Body of pancreas (tissue), 4 donors: ENCODE measurements around the gene AHR. TPM values are rescaled to one million over a fixed set of nuclear protein-coding genes. Genes with fewer than 3 reads are reported as not detected.
"Not testable (repeated sequence)": the region's sequence is repeated elsewhere in the genome, so short reads cannot be mapped to it uniquely, and the experiment has no call there.

Experiments used
- ATAC-seq: fragments of 150-250 bp; one replicate; pipeline ENCODE4 v1.9.1; 2016
- DNase-seq, 4 donors: peaks; one replicate each; pipeline ENCODE4 v3.0.0-alpha.2; 2019
- H3K27ac ChIP-seq, 4 donors: fragments of 200-600 bp; sonication (generic); 1 replicate in 3 of 4; 2 replicates in 1 of 4; pipeline versions ENCODE4 v1.5.1 to v1.6.1; 2016 to 2019; ENCODE audit warnings: mild to moderate bottlenecking in 1 of 4, mixed read lengths in 1 of 4, moderate library complexity in 1 of 4
- H3K27me3 ChIP-seq, 2 donors: fragments of 200-600 bp; sonication (generic); one replicate each; pipeline ENCODE4 v1.6.0; 2016; ENCODE audit warnings: mild to moderate bottlenecking in 1 of 2
- H3K36me3 ChIP-seq, 2 donors: fragments of 200-600 bp; sonication (generic); replicated peaks in 1 of 2; 2 replicates each; pipeline ENCODE4 v1.5.1; 2016; ENCODE audit warnings: low read depth in 2 of 2; ENCODE audit not compliant: insufficient read depth in 1 of 2
- H3K4me1 ChIP-seq: fragments of 200-600 bp; sonication (generic); one replicate; pipeline ENCODE4 v1.6.0; 2016
- H3K4me3 ChIP-seq, 2 donors: fragments of 200-600 bp; sonication (generic); 1 replicate in 1 of 2; 2 replicates in 1 of 2; pipeline ENCODE4 v1.5.1; 2016 to 2019
- H3K9me3 ChIP-seq, 3 donors: fragments of 200-600 bp; sonication (generic); 1 replicate in 2 of 3; 2 replicates in 1 of 3; pipeline ENCODE4 v1.5.1; 2016
- CTCF ChIP-seq, 7 experiments: fragments of 450-650 bp in 4 of 7; fragments of 200-600 bp in 3 of 7; sonication (generic) in 3 of 7; IDR thresholded peaks; one replicate each; pipeline ENCODE4 v1.5.1; 2016 to 2019; ENCODE audit warnings: antibody characterized with exemption in 7 of 7
- POLR2A ChIP-seq, 3 donors: fragments of 450-650 bp; IDR thresholded peaks; one replicate each; pipeline ENCODE4 v1.6.1; 2016; ENCODE audit warnings: antibody characterized with exemption in 3 of 3, mild to moderate bottlenecking in 2 of 3
- WGBS, 2 donors: methylation state at CpG; one replicate each; pipeline ENCODE4 v1.1.5; 2017; 5-methylcytosine and 5-hydroxymethylcytosine counted together
- intact Hi-C: fragments of 100-400 bp; cut with DNase I; formaldehyde crosslinking; loops from one replicate; pipeline ENCODE4 v1.15.1; 2023
- small RNA-seq: library from RNA; depleted of rRNA; stranded (forward); fragments of <200 nt; gene quantifications from one replicate; pipeline ENCODE3, GENCODE V24; 2016
- total RNA-seq, 2 donors: library from RNA; depleted of rRNA; stranded (reverse); fragments of >200 nt; gene quantifications; one replicate each; pipeline ENCODE4 v1.1.0, GENCODE V29; 2016

The AHR gene
- total RNA-seq, 2 donors from 2014 or later: 29.7 to 42.0 TPM

DNA sequence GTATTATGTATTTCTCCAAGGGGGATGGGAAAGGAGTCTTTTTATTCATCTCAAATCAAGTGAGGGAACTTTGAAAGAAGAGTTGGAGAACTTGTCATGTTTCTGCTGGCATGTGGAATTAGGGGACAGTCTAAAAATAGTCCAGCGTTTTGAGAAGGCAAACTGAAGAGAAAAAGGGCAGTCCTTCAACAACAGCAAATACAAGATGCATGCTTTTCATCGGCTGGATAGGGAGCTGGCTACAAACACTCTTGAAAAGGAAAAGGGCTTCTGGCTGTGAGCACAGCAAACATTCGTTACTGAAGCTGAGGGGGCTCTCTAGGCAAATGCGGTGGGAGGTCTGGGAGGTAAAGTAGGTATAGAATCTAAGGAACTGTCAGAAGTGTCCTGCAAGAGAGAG, 91.9 kb downstream of the AHR start:
- H3K27me3 ChIP-seq: no peaks in the 10 kb centered on the region
- TF ChIP-seq CTCF (IDR thresholded peaks at IDR 0.05) (no peak), POLR2A (IDR thresholded peaks at IDR 0.05) (no peak)
- intact Hi-C loops: no loop called here
- WGBS, 2 donors: 33 to 60% methylated on average over 4 of the region's 4 CpGs
- H3K4me1 ChIP-seq: no peaks in the 10 kb centered on the region
- no peak overlapping the region for H3K27ac ChIP-seq
- no peak for DNase-seq
- H3K9me3 ChIP-seq: peaks cover 0 to 13% (median 0%) of the 10 kb centered on the region in 3 donors
- ATAC-seq: no peak
- H3K4me3 ChIP-seq: no peak overlapping the region
- H3K36me3 ChIP-seq: no peaks in the 10 kb centered on the region

GRCh38 chr7:17391366-17391765, 92.9 kb downstream of the AHR start:
- DNase-seq: no peak
- intact Hi-C loops: no loop called here
- no peak for ATAC-seq
- Histone ChIP-seq H3K27ac (no peak overlapping the region), H3K36me3 (no peaks in the 10 kb centered on the region), H3K4me3 (no peak overlapping the region), H3K27me3 (no peaks in the 10 kb centered on the region), H3K9me3 (peaks cover 0 to 13% (median 0%) of the 10 kb centered on the region in 3 donors), H3K4me1 (no peaks in the 10 kb centered on the region)
- TF ChIP-seq POLR2A (IDR thresholded peaks at IDR 0.05): no peak
- TF ChIP-seq CTCF (IDR thresholded peaks at IDR 0.05): no peak
- WGBS, 2 donors: 89 to 92% methylated on average over 2 of the region's 2 CpGs

DNA sequence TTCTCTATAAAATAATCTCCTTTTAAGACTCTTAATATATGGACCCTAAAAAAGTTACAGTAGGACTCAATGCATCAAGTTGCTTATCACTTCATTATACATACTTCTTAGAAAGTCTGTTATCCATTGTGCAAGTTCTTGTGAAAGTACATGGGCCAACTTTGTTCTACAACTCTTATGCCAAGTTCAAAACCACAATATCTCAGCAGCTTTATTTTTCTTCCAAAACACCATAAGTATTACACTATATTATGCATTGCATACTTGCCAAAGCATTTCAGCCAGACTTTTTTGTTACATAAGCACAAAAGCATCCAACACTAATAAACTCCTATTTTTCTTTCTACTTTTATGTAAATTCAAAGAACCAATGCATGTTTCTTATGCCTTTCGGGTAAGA, 94.4 kb downstream of the AHR start:
- Histone ChIP-seq H3K4me3 (no peak overlapping the region), H3K9me3 (peaks cover 0 to 13% (median 0%) of the 10 kb centered on the region in 3 donors), H3K36me3 (no peaks in the 10 kb centered on the region), H3K27ac (no peak overlapping the region), H3K4me1 (no peaks in the 10 kb centered on the region), H3K27me3 (no peaks in the 10 kb centered on the region)
- no peak for ATAC-seq
- no peak for DNase-seq
- WGBS, 2 donors: 74 to 91% methylated on average over 1 of the region's 1 CpG
- TF ChIP-seq POLR2A (IDR thresholded peaks at IDR 0.05): no peak
- no peak for TF ChIP-seq CTCF (IDR thresholded peaks at IDR 0.05)
- intact Hi-C loops: no loop called here

GRCh38 chr7:17394563-17394962, 96.1 kb downstream of the AHR start:
- H3K4me3 ChIP-seq, H3K27me3 ChIP-seq, H3K27ac ChIP-seq, DNase-seq, H3K36me3 ChIP-seq, ATAC-seq, intact Hi-C loops, H3K4me1 ChIP-seq: not testable (repeated sequence)
- 69 to 71% methylated on average over 4 of the region's 4 CpGs for WGBS, 2 donors
- peaks cover 0 to 13% (median 0%) of the 10 kb centered on the region in 3 donors for H3K9me3 ChIP-seq

Small RNAs within 50 kb of the gene (small RNA-seq; reads per million reads assigned to genes)
- not detected for gene RF00092
